AG09319 (cell line): Measurements from ENCODE around the gene CFAP54.

Experiments used
- DNase-seq: peaks from one replicate; pipeline ENCODE4 v3.0.0-alpha.2; 2010; ENCODE audit warnings: low read depth; ENCODE audit errors: extremely low read depth
- TF ChIP-seq, protein P1 (sequence below): IDR thresholded peaks from 2 replicates; pipeline ENCODE4 v1.5.1; 2011; ENCODE audit warnings: low read depth, mild to moderate bottlenecking, inconsistent platforms, low read length, moderate library complexity

Gene CFAP54

DNA sequence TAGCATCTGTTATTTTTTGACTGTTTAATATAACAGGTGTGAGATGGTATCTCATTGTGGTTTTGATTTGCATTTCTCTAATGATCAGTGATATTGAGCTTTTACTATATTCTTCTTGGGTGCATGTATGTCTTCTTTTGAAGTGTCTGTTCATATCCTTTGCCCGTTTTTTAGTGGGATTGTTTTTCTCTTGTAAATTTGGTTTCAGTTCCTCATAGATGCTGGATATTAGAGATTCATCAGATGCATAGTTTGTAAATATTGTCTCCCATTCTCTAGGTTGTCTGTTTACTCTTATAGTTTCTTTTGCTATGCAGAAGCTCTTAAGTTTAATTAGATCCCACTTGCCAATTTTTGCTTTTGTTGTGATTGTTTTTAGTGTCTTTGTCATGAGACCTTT lies 368.8 kb downstream of the CFAP54 start:
- TF ChIP-seq, protein P1, sequence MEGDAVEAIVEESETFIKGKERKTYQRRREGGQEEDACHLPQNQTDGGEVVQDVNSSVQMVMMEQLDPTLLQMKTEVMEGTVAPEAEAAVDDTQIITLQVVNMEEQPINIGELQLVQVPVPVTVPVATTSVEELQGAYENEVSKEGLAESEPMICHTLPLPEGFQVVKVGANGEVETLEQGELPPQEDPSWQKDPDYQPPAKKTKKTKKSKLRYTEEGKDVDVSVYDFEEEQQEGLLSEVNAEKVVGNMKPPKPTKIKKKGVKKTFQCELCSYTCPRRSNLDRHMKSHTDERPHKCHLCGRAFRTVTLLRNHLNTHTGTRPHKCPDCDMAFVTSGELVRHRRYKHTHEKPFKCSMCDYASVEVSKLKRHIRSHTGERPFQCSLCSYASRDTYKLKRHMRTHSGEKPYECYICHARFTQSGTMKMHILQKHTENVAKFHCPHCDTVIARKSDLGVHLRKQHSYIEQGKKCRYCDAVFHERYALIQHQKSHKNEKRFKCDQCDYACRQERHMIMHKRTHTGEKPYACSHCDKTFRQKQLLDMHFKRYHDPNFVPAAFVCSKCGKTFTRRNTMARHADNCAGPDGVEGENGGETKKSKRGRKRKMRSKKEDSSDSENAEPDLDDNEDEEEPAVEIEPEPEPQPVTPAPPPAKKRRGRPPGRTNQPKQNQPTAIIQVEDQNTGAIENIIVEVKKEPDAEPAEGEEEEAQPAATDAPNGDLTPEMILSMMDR, result no peak
- no peak for DNase-seq

DNA sequence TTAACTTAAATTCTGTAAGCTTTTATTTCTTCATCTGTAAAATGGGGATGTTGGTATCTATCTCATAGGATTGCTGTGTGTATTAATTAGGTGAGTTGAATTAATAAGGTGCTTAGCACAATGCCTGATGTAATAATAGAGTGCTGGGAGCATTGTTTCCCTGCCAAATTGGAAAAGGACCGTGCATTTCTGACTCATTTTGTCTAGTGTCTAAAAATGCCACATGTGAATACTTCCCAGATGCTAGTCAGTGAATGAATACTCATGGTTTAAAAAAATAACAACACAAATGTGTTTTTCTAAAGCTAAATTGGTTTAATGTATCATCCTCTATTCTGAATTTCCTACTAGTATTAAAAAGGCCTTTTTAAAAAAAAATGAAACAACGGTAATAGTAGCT lies 372.3 kb downstream of the CFAP54 start:
- TF ChIP-seq, protein P1, result no peak
- no peak for DNase-seq

DNA sequence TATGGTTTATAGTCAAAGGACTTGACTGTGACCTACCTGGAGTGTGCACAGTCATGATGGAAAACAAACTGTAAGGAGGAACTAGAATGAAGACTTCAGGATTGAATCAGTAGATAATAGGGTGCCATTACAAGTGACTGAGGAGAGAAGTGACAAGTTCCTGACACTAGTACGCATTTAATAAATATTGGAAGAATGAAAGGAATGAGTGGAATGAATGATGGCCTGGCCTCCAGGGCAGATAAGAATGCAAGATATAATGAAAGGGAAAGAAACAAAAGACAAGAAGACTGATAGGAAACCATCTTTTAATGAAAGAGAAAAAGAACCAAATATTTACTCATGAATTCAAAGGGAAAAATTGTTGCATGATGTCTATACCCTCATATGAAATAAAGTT lies 372.9 kb downstream of the CFAP54 start:
- no peak for DNase-seq
- TF ChIP-seq, protein P1, result no peak

DNA sequence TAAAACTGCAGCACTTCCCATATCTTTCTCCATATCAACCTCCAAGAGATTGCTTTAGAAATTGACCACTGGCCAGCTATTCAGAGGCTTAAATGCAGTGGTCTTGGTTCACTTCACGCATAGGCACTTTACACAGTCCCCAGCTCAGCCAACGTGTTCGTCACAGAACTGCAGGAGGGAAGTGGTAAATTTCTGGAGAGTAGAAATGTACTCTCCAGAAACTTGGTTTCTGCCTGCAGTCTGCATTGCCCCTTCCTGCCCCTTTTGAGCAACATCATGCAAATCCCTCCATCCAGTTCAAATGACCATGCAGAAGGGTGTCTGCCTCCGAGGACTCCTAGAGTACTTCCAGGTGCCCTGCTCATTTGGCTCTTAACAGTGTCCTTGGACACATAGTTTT lies 375.0 kb downstream of the CFAP54 start:
- no peak for DNase-seq
- TF ChIP-seq, protein P1, result no peak

DNA sequence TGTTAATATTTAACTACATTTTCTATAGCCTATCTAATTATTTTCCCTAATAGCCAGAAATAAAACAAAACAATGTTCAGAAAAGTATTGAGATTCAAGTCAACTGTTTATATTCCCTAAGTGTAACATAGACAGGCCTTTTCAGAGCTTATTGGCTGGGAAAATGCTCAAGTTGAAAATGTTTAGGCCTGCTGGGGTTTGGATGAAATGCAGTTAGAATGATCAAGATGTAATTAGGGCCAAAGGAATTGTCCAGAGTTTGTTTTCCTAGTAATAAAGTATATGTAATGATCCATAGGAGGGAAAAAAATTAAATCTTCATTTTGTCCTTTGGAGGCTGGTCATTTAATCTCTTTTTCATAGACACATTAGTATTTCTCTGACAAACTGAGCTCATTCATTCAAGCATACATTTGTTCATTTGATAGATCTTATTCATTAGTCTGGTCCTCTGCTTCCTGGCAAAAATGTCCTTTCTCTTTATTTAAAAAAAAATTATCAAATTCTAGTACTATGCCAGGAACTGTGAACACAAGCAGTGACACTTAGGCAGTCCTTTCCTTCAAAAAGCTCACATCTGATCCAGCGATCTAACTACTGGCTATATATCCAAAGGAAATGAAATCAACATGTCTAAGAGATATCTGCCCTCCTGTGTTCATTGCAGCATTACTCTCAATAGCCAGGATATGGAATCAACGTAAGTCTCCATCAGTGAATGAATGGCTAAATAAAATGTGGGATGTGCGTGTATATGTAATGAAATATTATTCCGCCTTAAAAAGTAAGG lies 377.6 kb downstream of the CFAP54 start:
- no peak for DNase-seq
- TF ChIP-seq, protein P1, result no peak

DNA sequence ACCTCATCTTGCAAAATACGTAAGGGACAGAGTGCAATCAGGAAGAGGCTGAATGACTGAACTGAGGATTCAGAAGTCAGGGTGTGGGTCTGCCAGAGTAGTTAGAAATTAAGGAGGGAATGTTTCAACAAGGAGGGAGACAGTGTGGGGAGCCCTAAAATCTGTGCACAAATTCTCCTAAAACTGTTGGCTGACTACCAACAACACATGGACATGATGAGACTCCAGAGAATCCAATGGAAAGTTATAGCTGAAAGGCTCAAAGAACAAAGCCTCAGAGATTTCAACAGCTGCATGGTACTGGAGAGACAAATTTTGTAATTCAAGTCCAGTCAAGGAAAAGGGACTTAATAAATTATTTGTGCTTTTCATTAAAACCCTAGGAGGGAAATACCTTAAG lies 381.6 kb downstream of the CFAP54 start:
- TF ChIP-seq, protein P1, result no peak
- no peak for DNase-seq

DNA sequence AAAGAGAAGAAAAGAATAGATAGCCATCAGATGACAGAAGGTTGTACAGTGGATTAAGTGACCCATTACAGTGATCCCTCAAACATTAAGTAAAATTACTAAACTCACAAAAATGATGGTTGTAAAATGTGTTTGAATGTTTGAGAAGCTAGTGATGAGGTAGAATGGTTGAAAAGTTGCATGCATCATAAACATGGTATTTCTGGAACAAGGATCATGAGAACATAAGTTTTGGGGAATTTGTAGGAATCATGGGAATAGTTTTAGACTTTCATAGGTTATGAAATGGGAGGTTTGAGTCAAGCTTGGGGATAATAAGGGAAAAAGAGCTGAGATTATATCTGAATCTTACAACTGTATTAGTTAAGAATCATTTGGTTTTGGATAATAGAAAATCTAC lies 383.6 kb downstream of the CFAP54 start:
- no peak for DNase-seq
- TF ChIP-seq, protein P1, result no peak
